ENCODE data around the gene KCND2. TPM values are rescaled to one million over a fixed set of nuclear protein-coding genes. Genes with fewer than 3 reads are reported as not detected.
A peak's percentile ranks its signal among the peaks of the same experiment; 100 is the strongest.

KCND2 gene
- total RNA-seq, 2 experiments from 2014 or later = not detected

DNA sequence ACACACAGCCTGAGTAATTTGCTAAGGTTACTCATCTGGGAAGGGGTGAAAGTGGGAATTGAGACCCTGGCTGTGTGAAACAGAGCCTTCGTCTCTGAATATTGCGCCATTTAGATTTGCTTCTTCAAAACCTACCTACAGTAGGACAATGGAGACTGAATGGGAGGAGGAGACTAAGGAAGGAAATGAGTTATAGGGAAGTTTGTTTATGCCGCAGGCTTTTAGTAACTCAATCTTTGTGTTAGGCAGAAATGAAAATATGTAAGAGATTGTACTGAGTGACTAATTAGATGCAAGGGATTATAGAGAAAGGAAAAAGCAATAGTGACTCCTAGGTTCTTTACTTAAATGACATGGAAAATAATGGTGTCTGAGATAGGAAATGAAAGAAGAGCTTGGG, 80.2 kb downstream of the KCND2 start:
- H3K36me3 Mint-ChIP-seq = no peaks in the 10 kb centered on the region
- H3K4me1 Mint-ChIP-seq = no peaks in the 10 kb centered on the region
- no peak overlapping the region for H3K4me3 Mint-ChIP-seq
- no peaks in the 10 kb centered on the region for H3K9me3 Mint-ChIP-seq
- H3K27ac Mint-ChIP-seq = no peak overlapping the region
- no peaks in the 10 kb centered on the region for H3K27me3 Mint-ChIP-seq
- no peak for DNase-seq

DNA sequence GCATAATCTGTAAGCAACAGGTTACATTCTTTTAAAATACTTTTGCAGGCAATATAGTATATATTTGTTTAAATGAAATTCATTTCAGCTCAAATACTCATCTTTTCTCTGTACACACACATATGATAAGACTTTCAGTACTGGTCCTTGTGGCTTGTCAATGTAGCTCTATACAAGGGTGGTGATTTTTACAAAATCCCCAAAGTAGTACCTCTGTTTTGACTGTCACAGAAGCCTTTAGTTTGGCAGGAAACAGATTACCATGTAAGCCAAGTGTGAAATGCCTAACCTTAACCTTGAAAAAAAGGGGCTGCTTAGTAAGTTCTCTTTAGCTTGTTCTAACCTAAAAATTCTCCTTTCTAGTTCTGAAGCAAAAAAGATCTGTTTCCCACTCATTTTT, 87.9 kb downstream of the KCND2 start:
- H3K9me3 Mint-ChIP-seq = no peaks in the 10 kb centered on the region
- no peak for DNase-seq
- no peaks in the 10 kb centered on the region for H3K36me3 Mint-ChIP-seq
- no peaks in the 10 kb centered on the region for H3K27me3 Mint-ChIP-seq
- no peak overlapping the region for H3K27ac Mint-ChIP-seq
- no peak overlapping the region for H3K4me3 Mint-ChIP-seq
- H3K4me1 Mint-ChIP-seq = no peaks in the 10 kb centered on the region

DNA sequence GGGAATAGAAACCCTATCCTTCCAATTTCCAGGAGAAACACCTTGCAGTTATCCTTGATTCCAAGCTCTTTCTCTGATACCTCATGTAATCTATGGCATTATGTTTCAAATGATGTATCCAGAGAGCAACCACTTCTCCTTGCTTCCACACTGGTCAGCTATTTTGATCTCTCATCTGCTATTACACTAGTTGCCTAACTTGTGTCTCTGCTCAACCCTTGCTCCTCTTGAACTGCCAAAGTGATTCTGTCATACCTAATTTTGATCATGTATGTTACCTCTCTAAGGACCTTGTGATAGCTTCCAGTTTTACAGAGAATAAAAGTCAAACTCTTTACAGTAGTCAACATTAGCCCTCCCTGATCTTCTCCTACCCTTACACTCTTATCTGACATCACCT, 90.4 kb downstream of the KCND2 start:
- H3K27me3 Mint-ChIP-seq = no peaks in the 10 kb centered on the region
- H3K36me3 Mint-ChIP-seq = no peaks in the 10 kb centered on the region
- no peak overlapping the region for H3K27ac Mint-ChIP-seq
- no peak for DNase-seq
- H3K4me3 Mint-ChIP-seq = no peak overlapping the region
- no peaks in the 10 kb centered on the region for H3K4me1 Mint-ChIP-seq
- no peaks in the 10 kb centered on the region for H3K9me3 Mint-ChIP-seq

DNA sequence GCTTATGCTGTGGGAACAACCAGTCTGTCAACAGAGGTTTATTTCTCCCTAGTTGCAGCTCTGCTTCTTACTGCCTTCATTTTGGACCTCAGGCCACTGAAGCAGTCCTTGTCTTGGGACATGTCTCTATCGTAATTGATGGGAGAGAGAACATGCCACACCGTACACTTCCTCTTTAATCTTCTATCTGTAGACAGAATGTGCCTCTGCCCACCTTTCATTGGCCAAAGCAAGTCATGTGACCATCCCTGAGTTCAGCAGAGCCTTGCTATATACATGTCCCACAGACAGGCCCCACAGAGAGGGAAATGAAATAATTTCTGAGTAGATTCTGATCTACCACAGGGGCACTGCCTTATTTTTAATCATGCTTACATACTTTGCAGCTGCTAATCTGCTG, 98.0 kb downstream of the KCND2 start:
- Mint-ChIP-seq H3K9me3 (peaks cover 4% of the 10 kb centered on the region), H3K4me3 (no peak overlapping the region)
- DNase-seq = no peak

DNA sequence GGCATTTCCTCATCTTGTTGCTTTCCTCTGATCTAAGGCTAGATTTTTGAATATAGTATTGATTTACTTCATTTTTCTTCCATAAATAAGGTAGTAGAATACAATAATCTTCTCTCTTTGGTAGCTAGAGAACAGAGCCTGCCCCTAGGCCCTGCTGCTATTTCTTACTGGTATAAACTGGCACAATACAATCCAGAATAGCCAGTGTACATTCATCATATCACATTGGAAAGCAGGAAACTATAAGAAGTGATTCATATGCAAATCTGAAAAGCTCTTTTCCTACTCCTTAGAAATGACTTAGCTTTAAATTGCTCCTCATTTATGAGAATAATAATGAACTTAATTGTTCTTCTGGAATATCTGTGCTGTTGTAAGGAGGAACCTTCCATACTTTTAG, 100.2 kb downstream of the KCND2 start:
- H3K4me3 Mint-ChIP-seq = no peak overlapping the region
- H3K9me3 Mint-ChIP-seq = peaks cover 4% of the 10 kb centered on the region
- DNase-seq = no peak
- no peaks in the 10 kb centered on the region for H3K36me3 Mint-ChIP-seq
- no peak overlapping the region for H3K27ac Mint-ChIP-seq
- no peaks in the 10 kb centered on the region for H3K4me1 Mint-ChIP-seq
- H3K27me3 Mint-ChIP-seq = no peaks in the 10 kb centered on the region

More for the DNA sequence above, 98.0 kb downstream of the KCND2 start:
- Mint-ChIP-seq H3K27ac (no peak overlapping the region), H3K27me3 (no peaks in the 10 kb centered on the region), H3K4me1 (no peaks in the 10 kb centered on the region), H3K36me3 (no peaks in the 10 kb centered on the region)

DNA sequence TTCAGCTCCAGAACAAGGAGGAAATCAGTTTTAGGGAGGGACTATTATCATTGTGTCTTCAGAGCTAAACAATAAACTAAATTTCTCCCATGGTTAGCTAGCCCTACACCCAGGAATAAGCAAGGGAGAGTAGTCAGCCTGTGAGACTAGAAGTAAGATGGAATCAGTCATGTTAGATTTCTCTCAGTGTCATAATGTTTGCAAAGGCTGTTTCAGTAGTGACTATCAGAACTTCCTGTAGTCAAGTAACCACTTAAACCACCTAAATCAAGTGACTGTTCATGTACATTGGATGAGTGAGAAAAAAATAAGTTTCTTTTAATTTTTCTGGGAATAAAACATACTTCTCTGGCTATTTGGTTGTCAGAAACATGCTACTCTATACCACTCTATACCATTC, 121.6 kb downstream of the KCND2 start:
- H3K9me3 Mint-ChIP-seq = no peaks in the 10 kb centered on the region
- no peak for DNase-seq
- no peaks in the 10 kb centered on the region for H3K27me3 Mint-ChIP-seq
- H3K36me3 Mint-ChIP-seq = no peaks in the 10 kb centered on the region
- no peak overlapping the region for H3K4me3 Mint-ChIP-seq
- H3K27ac Mint-ChIP-seq = no peak overlapping the region
- H3K4me1 Mint-ChIP-seq = no peaks in the 10 kb centered on the region

DNA sequence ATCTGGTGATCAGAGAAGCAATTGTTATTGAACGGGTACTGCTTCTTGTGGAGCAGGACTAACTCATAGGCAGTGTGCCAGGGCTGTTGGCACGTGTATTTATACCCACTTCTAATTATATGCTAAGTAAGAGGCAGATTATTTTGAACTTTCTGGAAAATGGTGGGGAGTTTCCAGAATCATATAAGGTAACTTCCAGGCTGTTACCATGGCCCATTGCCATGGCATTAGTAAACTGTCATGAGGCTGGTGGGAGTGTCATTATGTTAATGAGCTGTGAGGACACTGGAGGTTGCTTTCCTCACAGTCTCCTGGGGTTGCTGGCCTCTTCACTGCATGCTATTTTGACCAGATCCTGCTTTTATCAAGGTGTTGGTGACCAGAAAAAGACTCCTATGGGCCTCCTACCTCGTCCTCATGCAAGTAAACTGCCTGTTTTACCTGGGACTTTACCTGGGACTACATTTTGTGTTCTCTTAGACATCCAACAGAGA, 122.6 kb downstream of the KCND2 start:
- Mint-ChIP-seq H3K9me3 (no peaks in the 10 kb centered on the region), H3K27ac (no peak overlapping the region), H3K4me3 (no peak overlapping the region), H3K4me1 (no peaks in the 10 kb centered on the region), H3K36me3 (no peaks in the 10 kb centered on the region), H3K27me3 (no peaks in the 10 kb centered on the region)
- no peak for DNase-seq

DNA sequence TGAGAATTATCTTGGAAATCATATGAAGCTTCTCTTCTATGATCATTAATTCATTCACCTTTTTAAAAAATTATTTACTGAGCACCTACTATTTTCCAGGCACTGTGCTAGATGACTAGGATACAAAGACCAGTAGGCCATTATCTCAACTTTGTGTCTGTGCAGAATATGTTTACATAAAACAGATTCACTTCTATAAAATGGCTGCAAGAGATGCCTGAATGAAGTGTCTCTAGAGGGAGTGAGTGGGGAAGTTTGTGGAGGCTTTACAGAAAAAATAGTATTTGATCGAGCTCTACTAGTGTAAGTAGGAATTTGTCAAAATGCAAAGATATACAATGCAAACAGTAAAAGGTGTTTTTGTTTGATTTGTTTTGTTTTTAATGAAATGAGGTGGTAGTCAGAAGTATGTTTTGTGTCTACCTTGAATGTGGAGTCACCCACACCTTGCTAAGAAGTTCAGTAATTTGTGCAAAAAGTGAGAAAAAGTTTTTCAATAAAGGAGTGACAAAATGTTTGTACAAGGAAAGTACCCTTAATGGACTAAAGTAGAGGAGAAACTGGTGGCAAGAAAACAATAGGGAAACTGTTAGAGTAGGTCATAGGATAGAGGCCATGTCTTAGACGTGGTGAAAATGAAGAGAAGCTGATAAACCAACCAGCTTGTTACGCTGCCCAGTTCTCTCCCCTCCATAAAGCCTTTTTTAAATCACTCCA, 125.5 kb downstream of the KCND2 start:
- no peaks in the 10 kb centered on the region for H3K9me3 Mint-ChIP-seq
- H3K4me3 Mint-ChIP-seq = no peak overlapping the region
- H3K36me3 Mint-ChIP-seq = no peaks in the 10 kb centered on the region
- no peak for DNase-seq
- no peaks in the 10 kb centered on the region for H3K27me3 Mint-ChIP-seq
- no peaks in the 10 kb centered on the region for H3K4me1 Mint-ChIP-seq
- no peak overlapping the region for H3K27ac Mint-ChIP-seq

DNA sequence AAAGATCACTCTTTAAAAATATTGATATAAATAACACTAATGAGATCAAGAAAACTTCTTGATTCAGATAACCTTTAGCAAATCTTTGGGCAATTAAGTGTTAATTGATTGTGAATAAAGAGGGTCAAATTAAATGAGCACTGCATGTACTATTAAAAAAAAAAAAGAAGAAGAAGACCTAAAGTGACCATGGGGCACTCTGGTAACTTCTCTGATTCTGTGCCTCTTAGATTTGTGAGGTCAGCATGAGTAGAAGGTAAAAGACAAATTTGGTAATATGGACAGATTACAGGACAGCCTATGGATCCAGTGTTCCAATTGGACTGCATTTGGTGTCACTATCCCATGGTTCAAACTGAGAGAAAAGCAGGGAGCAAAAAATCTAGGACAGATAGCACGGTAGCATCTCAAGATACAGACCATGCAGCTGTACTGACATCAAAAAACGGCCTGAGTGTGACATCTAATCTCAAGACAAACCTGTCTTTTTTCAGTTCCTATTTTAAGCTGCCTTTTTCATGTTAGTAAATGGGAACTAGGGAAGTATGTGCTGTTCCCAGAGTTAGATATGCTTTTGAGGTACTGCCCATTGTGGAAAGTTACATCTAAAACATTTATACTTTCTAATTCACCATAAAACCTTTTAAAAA, 128.0 kb downstream of the KCND2 start:
- H3K4me1 Mint-ChIP-seq = peaks cover 2% of the 10 kb centered on the region
- no peak overlapping the region for H3K4me3 Mint-ChIP-seq
- no peaks in the 10 kb centered on the region for H3K36me3 Mint-ChIP-seq
- no peaks in the 10 kb centered on the region for H3K27me3 Mint-ChIP-seq
- no peaks in the 10 kb centered on the region for H3K9me3 Mint-ChIP-seq
- DNase-seq = no peak
- H3K27ac Mint-ChIP-seq = no peak overlapping the region

DNA sequence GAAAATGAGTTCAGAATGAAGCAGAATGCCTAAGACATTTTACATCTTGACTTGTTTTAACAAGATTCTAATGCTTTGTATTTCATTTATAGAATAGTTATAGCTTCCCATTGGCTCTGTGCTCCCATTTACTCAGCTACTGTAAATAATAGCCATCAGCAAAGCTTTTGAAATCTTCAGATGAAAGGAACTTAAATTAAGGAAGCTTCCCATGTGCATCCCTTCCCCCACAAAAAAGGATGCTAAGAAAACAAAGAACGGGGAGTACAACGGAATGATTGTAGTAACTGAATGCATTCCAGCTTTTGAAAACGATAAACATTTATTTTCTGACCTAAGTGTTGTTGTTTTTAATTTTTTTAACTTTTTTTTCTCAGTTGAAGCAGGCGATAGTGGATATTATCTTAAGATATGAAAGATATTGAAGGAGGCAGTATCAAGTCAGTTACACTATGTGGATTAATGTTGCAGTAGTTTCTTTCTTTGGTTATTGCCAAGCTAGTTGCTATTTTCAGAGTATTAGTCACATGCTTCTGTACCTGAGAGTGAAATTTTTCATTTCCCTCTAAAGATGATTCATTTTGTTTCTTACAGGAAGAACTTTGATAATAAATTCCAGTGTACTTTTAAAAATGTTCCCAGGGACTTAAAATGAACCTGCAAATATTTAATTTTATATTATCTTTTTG, 129.2 kb downstream of the KCND2 start:
- no peak overlapping the region for H3K4me3 Mint-ChIP-seq

DNA sequence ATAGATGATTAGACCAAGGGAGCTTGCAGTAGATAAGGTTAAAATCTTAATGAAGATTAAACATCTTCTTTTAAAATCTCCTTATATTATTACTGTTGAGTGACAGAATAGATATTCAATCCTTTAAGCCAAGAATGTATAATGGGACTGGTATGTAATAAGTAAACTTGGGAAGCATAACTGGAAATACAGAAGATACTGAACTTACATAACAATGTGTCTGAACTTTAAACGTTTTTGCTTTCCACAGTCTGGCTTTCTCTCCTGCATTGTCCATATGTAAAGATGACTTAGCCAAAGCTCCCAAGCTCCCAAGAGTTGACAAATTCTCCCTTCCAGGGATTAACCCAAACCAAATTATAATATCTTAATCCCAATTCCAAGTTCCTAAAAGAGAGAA, 129.8 kb downstream of the KCND2 start:
- DNase-seq = no peak
- Mint-ChIP-seq H3K4me3 (no peak overlapping the region), H3K36me3 (no peaks in the 10 kb centered on the region), H3K4me1 (peaks cover 2% of the 10 kb centered on the region), H3K27me3 (no peaks in the 10 kb centered on the region), H3K27ac (no peak overlapping the region), H3K9me3 (no peaks in the 10 kb centered on the region)

More for the DNA sequence above, 129.2 kb downstream of the KCND2 start:
- Mint-ChIP-seq H3K27me3 (no peaks in the 10 kb centered on the region), H3K27ac (no peak overlapping the region), H3K9me3 (no peaks in the 10 kb centered on the region), H3K4me1 (peaks cover 2% of the 10 kb centered on the region), H3K36me3 (no peaks in the 10 kb centered on the region)
- no peak for DNase-seq

DNA sequence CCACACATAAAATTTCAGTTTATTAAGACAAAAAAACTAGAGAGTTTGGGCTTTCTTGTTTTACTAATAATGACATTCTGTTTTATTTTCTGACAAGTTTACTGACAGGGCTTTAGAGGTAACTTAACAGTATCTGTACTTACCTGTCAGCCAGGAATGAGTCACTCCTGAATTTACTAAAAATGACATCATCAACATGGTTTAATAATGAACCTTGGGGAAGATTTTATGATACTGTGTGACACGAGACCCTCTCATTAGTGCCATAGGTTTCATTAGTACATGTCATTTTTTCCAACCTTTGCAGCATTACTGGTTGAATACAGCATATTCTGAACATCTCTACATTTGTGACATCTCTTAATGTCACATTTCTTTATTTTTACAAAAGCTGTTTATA, 131.1 kb downstream of the KCND2 start:
- no peaks in the 10 kb centered on the region for H3K9me3 Mint-ChIP-seq
- H3K4me1 Mint-ChIP-seq = peaks cover 2% of the 10 kb centered on the region
- DNase-seq = no peak
- H3K36me3 Mint-ChIP-seq = no peaks in the 10 kb centered on the region
- no peaks in the 10 kb centered on the region for H3K27me3 Mint-ChIP-seq
- no peak overlapping the region for H3K4me3 Mint-ChIP-seq
- peak overlapping the region; percentile 29 for H3K27ac Mint-ChIP-seq

DNA sequence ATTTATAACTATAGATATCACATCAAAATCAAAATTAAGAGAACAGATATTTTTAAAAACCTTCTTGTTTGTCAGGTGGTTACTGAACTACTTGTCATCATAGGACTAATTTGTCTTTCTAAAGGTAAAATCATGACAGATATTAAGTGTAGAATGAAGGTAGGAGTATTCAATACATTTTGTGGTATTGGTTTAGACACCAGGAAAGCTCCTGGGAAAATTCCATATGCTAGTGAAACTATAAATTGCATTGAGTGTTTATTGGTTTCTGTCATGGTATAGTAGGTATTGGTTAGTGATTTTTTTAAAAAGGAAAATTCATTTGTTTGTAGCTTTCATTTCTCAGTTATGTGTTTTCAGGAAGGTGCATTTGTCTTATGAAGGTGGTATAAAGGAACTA, 132.7 kb downstream of the KCND2 start:
- no peak for DNase-seq
- Mint-ChIP-seq H3K36me3 (no peaks in the 10 kb centered on the region), H3K9me3 (no peaks in the 10 kb centered on the region), H3K27ac (no peak overlapping the region), H3K27me3 (no peaks in the 10 kb centered on the region), H3K4me1 (peaks cover 2% of the 10 kb centered on the region), H3K4me3 (no peak overlapping the region)

DNA sequence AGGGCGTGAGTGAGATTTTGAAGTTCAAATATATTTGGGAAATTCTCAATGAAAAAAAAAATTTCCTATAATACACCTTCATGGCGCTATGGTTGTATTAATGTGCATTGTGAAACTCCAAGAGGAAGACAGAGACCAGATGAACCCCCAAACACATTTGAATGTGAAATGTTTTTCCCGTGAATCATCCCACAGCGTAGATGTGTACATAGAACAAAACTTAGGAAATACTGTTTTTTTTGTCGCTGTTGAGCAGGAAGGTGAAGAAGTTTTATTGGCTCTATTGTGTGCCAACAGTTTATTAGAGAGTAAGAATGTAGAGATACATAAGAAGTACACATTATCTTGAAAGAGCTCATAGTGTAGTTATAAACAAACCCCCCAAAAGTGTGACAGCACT, 134.0 kb downstream of the KCND2 start:
- H3K9me3 Mint-ChIP-seq = no peaks in the 10 kb centered on the region
- no peak overlapping the region for H3K27ac Mint-ChIP-seq
- no peaks in the 10 kb centered on the region for H3K36me3 Mint-ChIP-seq
- H3K4me3 Mint-ChIP-seq = no peak overlapping the region
- peaks cover 2% of the 10 kb centered on the region for H3K4me1 Mint-ChIP-seq
- H3K27me3 Mint-ChIP-seq = no peaks in the 10 kb centered on the region
- no peak for DNase-seq

DNA sequence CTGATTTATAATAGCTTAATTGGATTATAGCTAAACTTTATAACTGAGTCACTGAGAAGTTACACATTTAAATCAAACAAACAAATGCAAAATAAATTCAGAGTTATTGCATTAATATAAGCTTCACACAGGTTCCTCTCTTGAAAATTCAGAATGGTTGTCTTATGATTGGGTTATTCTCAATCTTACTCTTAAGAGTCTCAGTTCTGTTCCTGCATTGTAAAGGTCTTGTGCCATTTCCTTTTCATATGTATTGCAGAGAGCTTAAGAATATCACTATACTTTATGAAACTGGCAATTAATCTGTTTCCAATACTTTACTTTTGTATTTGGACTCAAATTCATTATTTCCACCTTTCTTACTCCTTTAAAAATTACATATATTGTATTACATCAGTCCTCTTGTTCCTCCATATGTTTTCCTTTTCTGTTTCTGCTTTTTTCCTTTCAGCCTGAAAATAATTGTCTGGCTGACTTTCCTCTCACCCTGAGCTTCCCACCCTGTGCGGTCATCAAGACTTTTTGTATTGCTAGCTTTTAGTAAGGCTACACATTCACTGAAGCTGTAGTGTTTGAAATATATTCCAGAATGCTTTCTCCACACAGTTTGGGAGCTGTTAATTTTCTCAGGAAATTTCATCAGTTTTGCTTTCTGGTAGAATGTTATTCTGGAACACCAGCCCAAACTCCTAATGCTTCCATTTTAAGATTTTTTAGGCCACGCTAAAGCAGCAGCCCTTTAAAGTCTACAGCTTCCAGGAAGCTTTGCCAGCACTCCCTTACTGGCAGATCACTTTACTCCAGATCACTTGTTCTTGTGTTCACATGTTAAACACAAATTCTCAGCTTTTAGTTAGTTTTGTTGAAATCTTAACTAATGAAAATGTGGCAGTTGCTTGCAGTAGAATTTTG, 139.4 kb downstream of the KCND2 start:
- DNase-seq = no peak
- Mint-ChIP-seq H3K27me3 (no peaks in the 10 kb centered on the region), H3K4me1 (no peaks in the 10 kb centered on the region), H3K4me3 (no peak overlapping the region), H3K27ac (no peak overlapping the region), H3K9me3 (no peaks in the 10 kb centered on the region), H3K36me3 (no peaks in the 10 kb centered on the region)

Measured in activated naive CD8-positive, alpha-beta T cell treated with anti-CD3 and anti-CD28 coated beads for 36 hours (primary cell).